HepG2 (cell line): ENCODE measurements around the gene TEX9. TPM values are rescaled to one million over a fixed set of nuclear protein-coding genes. Genes with fewer than 3 reads are reported as not detected.

Source experiments
- ATAC-seq: fragments of 200-7000 bp; cut with Tn5 transposase; 3 replicates; pipeline ENCODE4 v1.9.1; 2020; ENCODE audit warnings: mild to moderate bottlenecking, moderate library complexity
- BruUV-seq: library from RNA; stranded (reverse); fragments of 400-500 nt; replicated peaks from 2 replicates; lab custom pipeline; 2021; lab: Mats Ljungman, UMichigan
- CTCF ChIA-PET: fragments of 300-600 bp; formaldehyde crosslinking; extraction: SDS; loops from one replicate; lab custom pipeline; 2021; ENCODE audit warnings: low total read pairs, inconsistent platforms, low intra/inter-chr PET ratio; lab: Yijun Ruan, JAX
- POLR2A ChIA-PET: fragments of 350-600 bp; sonication (Branson Sonifier 250); formaldehyde crosslinking; loops from one replicate; lab custom pipeline; 2020; ENCODE audit warnings: antibody characterized with exemption, inconsistent platforms; lab: Yijun Ruan, JAX
- DNase-seq: peaks from one replicate; pipeline ENCODE4 v3.0.0-alpha.2; 2015; ENCODE audit warnings: low spot score
- FAIRE-seq: peaks from 3 replicates; lab custom pipeline; 2011; peaks lifted over from hg19 to GRCh38; lab: Jason Lieb, UNC
- H2AFZ ChIP-seq: one replicate; pipeline ENCODE4 v1.6.1; 2011; ENCODE audit warnings: low read length, inconsistent platforms
- H3K27ac ChIP-seq: fragments of 300-600 bp; 3 replicates; pipeline ENCODE4 v1.8.0; 2011; ENCODE audit warnings: mixed run types, mild to moderate bottlenecking, mixed read lengths, low read length, inconsistent platforms; ENCODE audit not compliant: insufficient read depth; ENCODE audit errors: extremely low read length
- H3K27me3 ChIP-seq, 2 experiments: fragments of 200-600 bp in 1 of 2; 2 replicates in 1 of 2; 3 replicates in 1 of 2; pipeline versions ENCODE4 v1.6.0 to v1.8.0; 2011; ENCODE audit warnings: low read length in 2 of 2, mild to moderate bottlenecking in 2 of 2, moderate library complexity in 2 of 2, inconsistent platforms in 1 of 2; ENCODE audit not compliant: insufficient read depth in 2 of 2, control insufficient read depth in 1 of 2
- H3K36me3 ChIP-seq, 2 experiments: fragments of 200-600 bp in 1 of 2; replicated peaks in 1 of 2; 2 replicates in 1 of 2; 3 replicates in 1 of 2; pipeline versions ENCODE4 v1.5.1 to v1.8.0; 2011; ENCODE audit warnings: low read length in 2 of 2, inconsistent platforms in 1 of 2; ENCODE audit not compliant: insufficient read depth in 2 of 2, control insufficient read depth in 1 of 2
- H3K4me1 ChIP-seq: 2 replicates; pipeline ENCODE4 v1.5.1; 2012; ENCODE audit warnings: low read length, inconsistent platforms; ENCODE audit not compliant: insufficient read depth
- H3K4me2 ChIP-seq: 2 replicates; pipeline ENCODE4 v1.6.0; 2011; ENCODE audit warnings: low read depth, low read length, inconsistent platforms
- H3K4me3 ChIP-seq, 3 experiments: fragments of 200-600 bp in 1 of 3; sonication (generic), shearing (Covaris generic) in 1 of 3; replicated peaks in 1 of 3; 2 replicates each; pipeline ENCODE4 v1.5.1; 2011 to 2016; ENCODE audit warnings: low read length in 3 of 3, inconsistent platforms in 2 of 3, low read depth in 2 of 3, mild to moderate bottlenecking in 2 of 3, control low read depth in 1 of 3, mixed read lengths in 1 of 3; ENCODE audit not compliant: insufficient read depth in 1 of 3
- H3K79me2 ChIP-seq: one replicate; pipeline ENCODE4 v1.6.1; 2011; ENCODE audit warnings: low read length, inconsistent platforms; ENCODE audit not compliant: insufficient read depth
- H3K9ac ChIP-seq: 2 replicates; pipeline ENCODE4 v1.6.0; 2011; ENCODE audit warnings: mild to moderate bottlenecking, low read depth, low read length, inconsistent platforms; ENCODE audit not compliant: insufficient read depth
- H3K9me3 ChIP-seq: 2 replicates; pipeline ENCODE4 v1.5.1; 2012; ENCODE audit warnings: mild to moderate bottlenecking, low read length
- H4K20me1 ChIP-seq: 2 replicates; pipeline ENCODE4 v1.6.0; 2011; ENCODE audit warnings: inconsistent platforms, mild to moderate bottlenecking, low read length, moderate library complexity; ENCODE audit not compliant: insufficient read depth
- BCL6 ChIP-seq: IDR thresholded peaks from 2 replicates; pipeline ENCODE4 v1.6.1; 2016; ENCODE audit warnings: missing genetic modification reagents, missing compliant biosample characterization
- EED ChIP-seq: sonication (generic); formaldehyde crosslinking; IDR thresholded peaks from 2 replicates; pipeline ENCODE4 v1.5.0; 2020; ENCODE audit warnings: mild to moderate bottlenecking, missing genetic modification reagents
- FIP1L1 ChIP-seq: fragments of 200-400 bp; formaldehyde crosslinking; IDR thresholded peaks from 2 replicates; pipeline ENCODE4 v1.6.1; 2018; ENCODE audit warnings: low read depth, mild to moderate bottlenecking, low read length, moderate library complexity, borderline replicate concordance; ENCODE audit not compliant: insufficient read depth
- MBD4 ChIP-seq: IDR thresholded peaks from 2 replicates; pipeline ENCODE4 v1.6.1; 2012; ENCODE audit warnings: low read length, inconsistent platforms, borderline replicate concordance
- SRY ChIP-seq: sonication (generic); formaldehyde crosslinking; IDR thresholded peaks from 2 replicates; pipeline ENCODE4 v1.8.0; 2022; ENCODE audit warnings: mild to moderate bottlenecking, missing genetic modification reagents
- TSC22D2 ChIP-seq: sonication (generic); formaldehyde crosslinking; IDR thresholded peaks from 2 replicates; pipeline ENCODE4 v1.5.1; 2020; ENCODE audit warnings: missing genetic modification reagents, mild to moderate bottlenecking, borderline replicate concordance
- ZKSCAN8 ChIP-seq: IDR thresholded peaks from 2 replicates; pipeline ENCODE4 v1.6.1; 2016; ENCODE audit warnings: borderline replicate concordance, missing genetic modification reagents, missing compliant biosample characterization
- ZNF354B ChIP-seq: sonication (generic); formaldehyde crosslinking; IDR thresholded peaks from 2 replicates; pipeline ENCODE4 v1.8.0; 2022; ENCODE audit warnings: mild to moderate bottlenecking, missing genetic modification reagents
- WGBS: methylation state at CpG from one replicate; pipeline ENCODE4 v1.1.6; 2017; ENCODE audit warnings: low lambda C conversion rate; 5-methylcytosine and 5-hydroxymethylcytosine counted together
- in situ Hi-C: cut with HindIII; loops from 2 replicates; pipeline ENCODE4 v1.10.0; 2017; ENCODE audit warnings: low pct_unique_long_range_greater_than_20kb; ENCODE audit not compliant: extremely low pct_ligation_motif_present
- intact Hi-C: fragments of 100-400 bp; cut with micrococcal nuclease; formaldehyde crosslinking; loops from one replicate; pipeline ENCODE4 v1.10.0; 2022; ENCODE audit not compliant: unreplicated experiment
- polyA plus RNA-seq, 8 experiments: library from polyadenylated mRNA; depleted of rRNA in 3 of 8; stranded (reverse) in 7 of 8; unstranded in 1 of 8; fragments of >200 nt; fragmentation: Illumina TruSeq in 4 of 8; extraction: Trizol in 4 of 8; gene quantifications; 2 replicates each; pipeline versions ENCODE4 v1.2.1 to v1.2.3, GENCODE V29; 2011 to 2016; ENCODE audit warnings: low read depth in 4 of 8, missing spikeins in 1 of 8, mixed read lengths in 1 of 8; ENCODE audit not compliant: insufficient read depth in 1 of 8
- total RNA-seq, 5 experiments: library from RNA; depleted of rRNA; stranded (reverse); fragments of >200 nt; fragmentation: Illumina TruSeq; extraction: Trizol; gene quantifications; 2 replicates each; pipeline ENCODE4 v1.2.3, GENCODE V29; 2016; ENCODE audit warnings: low read depth in 1 of 5
- TF ChIP-seq, protein P1 (sequence below): sonication (generic); formaldehyde crosslinking; IDR thresholded peaks from 2 replicates; pipeline ENCODE4 v1.5.0; 2020; ENCODE audit warnings: missing genetic modification reagents
- TF ChIP-seq, protein P2 (sequence below): sonication (generic); formaldehyde crosslinking; IDR thresholded peaks from 2 replicates; pipeline ENCODE4 v1.4.0; 2020; ENCODE audit warnings: missing genetic modification reagents, borderline replicate concordance
- TF ChIP-seq, protein P3 (sequence below): sonication (generic); formaldehyde crosslinking; IDR thresholded peaks from 2 replicates; pipeline ENCODE4 v1.5.1; 2020; ENCODE audit warnings: missing genetic modification reagents, mild to moderate bottlenecking, borderline replicate concordance

Gene TEX9
- total and polyA plus RNA-seq, 2 of the 13 experiments (the other 11 are each of a cell fraction or from before 2014, with no cell fraction given) = 0.82 to 6.9 TPM

DNA sequence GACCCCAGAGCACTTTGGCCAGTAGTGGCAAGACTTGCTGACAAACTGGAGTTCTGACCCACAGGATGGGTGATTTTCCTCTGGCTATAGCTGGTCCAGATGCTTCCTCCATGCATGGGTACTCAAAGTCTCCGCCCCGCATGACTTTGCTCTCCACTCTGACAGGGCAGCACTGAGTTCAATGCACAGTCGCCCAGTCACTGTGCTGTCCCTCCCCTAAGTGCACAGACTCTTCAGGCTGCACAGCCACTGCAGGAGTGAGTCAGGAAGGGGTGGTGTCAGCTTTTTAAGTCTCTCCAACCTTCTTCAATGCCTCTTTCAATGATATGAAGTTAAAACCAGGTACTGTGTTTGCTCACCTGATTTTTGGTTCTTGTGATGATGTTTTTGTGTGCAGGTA, 17.8 kb downstream of the TEX9 start:
- H3K9ac ChIP-seq = no peak overlapping the region
- CTCF ChIA-PET = no interaction called here
- no peaks in the 10 kb centered on the region for H3K9me3 ChIP-seq
- H3K27me3 ChIP-seq = no peaks in the 10 kb centered on the region
- no peaks in the 10 kb centered on the region for H3K4me1 ChIP-seq
- TF ChIP-seq, protein P1, sequence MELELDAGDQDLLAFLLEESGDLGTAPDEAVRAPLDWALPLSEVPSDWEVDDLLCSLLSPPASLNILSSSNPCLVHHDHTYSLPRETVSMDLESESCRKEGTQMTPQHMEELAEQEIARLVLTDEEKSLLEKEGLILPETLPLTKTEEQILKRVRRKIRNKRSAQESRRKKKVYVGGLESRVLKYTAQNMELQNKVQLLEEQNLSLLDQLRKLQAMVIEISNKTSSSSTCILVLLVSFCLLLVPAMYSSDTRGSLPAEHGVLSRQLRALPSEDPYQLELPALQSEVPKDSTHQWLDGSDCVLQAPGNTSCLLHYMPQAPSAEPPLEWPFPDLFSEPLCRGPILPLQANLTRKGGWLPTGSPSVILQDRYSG (CRISPR knock-in tag) = no peak
- TF ChIP-seq BCL6 (CRISPR knock-in tag) (no peak), FIP1L1 (no peak), SRY (CRISPR knock-in tag) (no peak), ZKSCAN8 (no peak), MBD4 (no peak), ZNF354B (no peak), EED (CRISPR knock-in tag) (no peak), TSC22D2 (CRISPR knock-in tag) (no peak)
- TF ChIP-seq, protein P2, sequence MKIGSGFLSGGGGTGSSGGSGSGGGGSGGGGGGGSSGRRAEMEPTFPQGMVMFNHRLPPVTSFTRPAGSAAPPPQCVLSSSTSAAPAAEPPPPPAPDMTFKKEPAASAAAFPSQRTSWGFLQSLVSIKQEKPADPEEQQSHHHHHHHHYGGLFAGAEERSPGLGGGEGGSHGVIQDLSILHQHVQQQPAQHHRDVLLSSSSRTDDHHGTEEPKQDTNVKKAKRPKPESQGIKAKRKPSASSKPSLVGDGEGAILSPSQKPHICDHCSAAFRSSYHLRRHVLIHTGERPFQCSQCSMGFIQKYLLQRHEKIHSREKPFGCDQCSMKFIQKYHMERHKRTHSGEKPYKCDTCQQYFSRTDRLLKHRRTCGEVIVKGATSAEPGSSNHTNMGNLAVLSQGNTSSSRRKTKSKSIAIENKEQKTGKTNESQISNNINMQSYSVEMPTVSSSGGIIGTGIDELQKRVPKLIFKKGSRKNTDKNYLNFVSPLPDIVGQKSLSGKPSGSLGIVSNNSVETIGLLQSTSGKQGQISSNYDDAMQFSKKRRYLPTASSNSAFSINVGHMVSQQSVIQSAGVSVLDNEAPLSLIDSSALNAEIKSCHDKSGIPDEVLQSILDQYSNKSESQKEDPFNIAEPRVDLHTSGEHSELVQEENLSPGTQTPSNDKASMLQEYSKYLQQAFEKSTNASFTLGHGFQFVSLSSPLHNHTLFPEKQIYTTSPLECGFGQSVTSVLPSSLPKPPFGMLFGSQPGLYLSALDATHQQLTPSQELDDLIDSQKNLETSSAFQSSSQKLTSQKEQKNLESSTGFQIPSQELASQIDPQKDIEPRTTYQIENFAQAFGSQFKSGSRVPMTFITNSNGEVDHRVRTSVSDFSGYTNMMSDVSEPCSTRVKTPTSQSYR = no peak
- TF ChIP-seq, protein P3, sequence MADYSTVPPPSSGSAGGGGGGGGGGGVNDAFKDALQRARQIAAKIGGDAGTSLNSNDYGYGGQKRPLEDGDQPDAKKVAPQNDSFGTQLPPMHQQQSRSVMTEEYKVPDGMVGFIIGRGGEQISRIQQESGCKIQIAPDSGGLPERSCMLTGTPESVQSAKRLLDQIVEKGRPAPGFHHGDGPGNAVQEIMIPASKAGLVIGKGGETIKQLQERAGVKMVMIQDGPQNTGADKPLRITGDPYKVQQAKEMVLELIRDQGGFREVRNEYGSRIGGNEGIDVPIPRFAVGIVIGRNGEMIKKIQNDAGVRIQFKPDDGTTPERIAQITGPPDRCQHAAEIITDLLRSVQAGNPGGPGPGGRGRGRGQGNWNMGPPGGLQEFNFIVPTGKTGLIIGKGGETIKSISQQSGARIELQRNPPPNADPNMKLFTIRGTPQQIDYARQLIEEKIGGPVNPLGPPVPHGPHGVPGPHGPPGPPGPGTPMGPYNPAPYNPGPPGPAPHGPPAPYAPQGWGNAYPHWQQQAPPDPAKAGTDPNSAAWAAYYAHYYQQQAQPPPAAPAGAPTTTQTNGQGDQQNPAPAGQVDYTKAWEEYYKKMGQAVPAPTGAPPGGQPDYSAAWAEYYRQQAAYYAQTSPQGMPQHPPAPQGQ = no peak
- TF ChIP-seq, all 625 proteins: peak for 0
- no peak overlapping the region for H3K4me2 ChIP-seq
- ATAC-seq = no peak; the same call in 2 of the 3 replicates
- intact Hi-C loops = no loop called here
- DNase-seq = no peak
- H3K79me2 ChIP-seq = no peaks in the 10 kb centered on the region
- no peak overlapping the region for H3K27ac ChIP-seq
- no peak for FAIRE-seq
- H4K20me1 ChIP-seq = no peaks in the 10 kb centered on the region
- in situ Hi-C loops = no loop called here
- POLR2A ChIA-PET = no interaction called here
- WGBS = 86% methylated on average over 1 of the region's 3 CpGs
- no peak overlapping the region for H2AFZ ChIP-seq
- BruUV-seq = no TSS peak
- H3K36me3 ChIP-seq = no peaks in the 10 kb centered on the region
- no peak overlapping the region for H3K4me3 ChIP-seq
